GM12891 (cell line): ENCODE measurements around the gene ASPM.

Experiments
- POLR2A ChIP-seq: IDR thresholded peaks from 2 replicates; pipeline ENCODE4 v1.6.1; 2011; ENCODE audit warnings: low read depth, low read length, control low read depth
- POLR2AphosphoS5 ChIP-seq: IDR thresholded peaks from 2 replicates; pipeline ENCODE4 v1.6.1; 2011; ENCODE audit warnings: low read depth, low read length, control low read depth
- POU2F2 ChIP-seq: IDR thresholded peaks from 2 replicates; pipeline ENCODE4 v1.6.1; 2011; ENCODE audit warnings: low read depth, mild to moderate bottlenecking, control low read depth, low read length, moderate library complexity
- TAF1 ChIP-seq: IDR thresholded peaks from 2 replicates; pipeline ENCODE4 v1.6.1; 2011; ENCODE audit warnings: low read depth, low read length, control low read depth

GRCh38 chr1:197065559-197065958 lies 80.9 kb downstream of the ASPM start:
- TF ChIP-seq POLR2A = no peak
- no peak for TF ChIP-seq POLR2AphosphoS5
- TF ChIP-seq POU2F2 = no peak
- no peak for TF ChIP-seq TAF1
